IPS-15b (cell line): ENCODE measurements around the gene FHL3.
A peak's percentile ranks its signal among the peaks of the same experiment; 100 is the strongest.
"Not testable (repeated sequence)": the region's sequence is repeated elsewhere in the genome, so short reads cannot be mapped to it uniquely, and the experiment has no call there.

Source experiments
- H3K27me3 ChIP-seq: one replicate; pipeline ENCODE4 v1.6.1; 2013; ENCODE audit warnings: low read length; ENCODE audit not compliant: control insufficient read depth, insufficient read depth
- H3K36me3 ChIP-seq: one replicate; pipeline ENCODE4 v1.6.1; 2013; ENCODE audit warnings: low read length; ENCODE audit not compliant: control insufficient read depth, insufficient read depth
- H3K4me1 ChIP-seq: one replicate; pipeline ENCODE4 v1.6.1; 2013; ENCODE audit warnings: mild to moderate bottlenecking, low read length; ENCODE audit not compliant: control insufficient read depth, insufficient read depth
- H3K4me3 ChIP-seq: one replicate; pipeline ENCODE4 v1.5.1; 2013; ENCODE audit warnings: low read depth, low read length
- H3K9ac ChIP-seq: one replicate; pipeline ENCODE4 v1.6.1; 2013; ENCODE audit warnings: low read depth, mild to moderate bottlenecking, low read length
- H3K9me3 ChIP-seq: one replicate; pipeline ENCODE4 v1.6.1; 2013; ENCODE audit warnings: mild to moderate bottlenecking, low read length; ENCODE audit not compliant: control insufficient read depth, insufficient read depth

FHL3 gene

GRCh38 chr1:37989361-37989930 lies 15.9 kb downstream of the FHL3 start:
- Histone ChIP-seq H3K27me3 (no peaks in the 10 kb centered on the region), H3K4me3 (peak overlapping the region; percentile 100), H3K36me3 (peaks cover 27% of the 10 kb centered on the region), H3K4me1 (no peaks in the 10 kb centered on the region), H3K9ac (peak overlapping the region; percentile 96), H3K9me3 (no peaks in the 10 kb centered on the region)

- no peak overlapping the region for H3K4me3 ChIP-seq
These were observed 17.6 kb downstream of the FHL3 start for GRCh38 chr1:37987679-37988078.

GRCh38 chr1:37983546-37983945 lies 21.8 kb downstream of the FHL3 start:
- no peak overlapping the region for H3K4me3 ChIP-seq
- H3K27me3 ChIP-seq, result no peaks in the 10 kb centered on the region
- no peaks in the 10 kb centered on the region for H3K9me3 ChIP-seq
- H3K36me3 ChIP-seq, result peaks cover 59% of the 10 kb centered on the region
- no peak overlapping the region for H3K9ac ChIP-seq
- H3K4me1 ChIP-seq, result no peaks in the 10 kb centered on the region

More at GRCh38 chr1:37987679-37988078, 17.6 kb downstream of the FHL3 start:
- H3K4me1 ChIP-seq, result no peaks in the 10 kb centered on the region
- H3K36me3 ChIP-seq, result peaks cover 35% of the 10 kb centered on the region
- no peak overlapping the region for H3K9ac ChIP-seq
- H3K27me3 ChIP-seq, result no peaks in the 10 kb centered on the region
- no peaks in the 10 kb centered on the region for H3K9me3 ChIP-seq

GRCh38 chr1:37978541-37978940 lies 26.8 kb downstream of the FHL3 start:
- Histone ChIP-seq H3K4me3 (no peak overlapping the region), H3K9me3 (no peaks in the 10 kb centered on the region), H3K36me3 (peaks cover 51% of the 10 kb centered on the region), H3K27me3 (no peaks in the 10 kb centered on the region), H3K4me1 (no peaks in the 10 kb centered on the region), H3K9ac (no peak overlapping the region)

- not testable (repeated sequence) for H3K4me3 ChIP-seq, H3K9ac ChIP-seq, H3K9me3 ChIP-seq, H3K27me3 ChIP-seq, H3K4me1 ChIP-seq
- H3K36me3 ChIP-seq, result peaks cover 31% of the 10 kb centered on the region
These were observed 30.2 kb downstream of the FHL3 start for GRCh38 chr1:37975083-37975482.

GRCh38 chr1:37974567-37974966 lies 30.7 kb downstream of the FHL3 start:
- Histone ChIP-seq H3K4me1 (no peaks in the 10 kb centered on the region), H3K27me3 (no peaks in the 10 kb centered on the region), H3K4me3 (no peak overlapping the region), H3K9ac (no peak overlapping the region), H3K36me3 (peaks cover 26% of the 10 kb centered on the region), H3K9me3 (no peaks in the 10 kb centered on the region)

GRCh38 chr1:37973684-37974083 lies 31.6 kb downstream of the FHL3 start:
- H3K36me3 ChIP-seq, result peaks cover 29% of the 10 kb centered on the region
- H3K9me3 ChIP-seq, H3K27me3 ChIP-seq, H3K9ac ChIP-seq, H3K4me1 ChIP-seq, H3K4me3 ChIP-seq: not testable (repeated sequence)

- no peaks in the 10 kb centered on the region for H3K9me3 ChIP-seq
- H3K27me3 ChIP-seq, result no peaks in the 10 kb centered on the region
- no peak overlapping the region for H3K9ac ChIP-seq
- peaks cover 30% of the 10 kb centered on the region for H3K36me3 ChIP-seq
- H3K4me3 ChIP-seq, result no peak overlapping the region
- H3K4me1 ChIP-seq, result no peaks in the 10 kb centered on the region
These were observed 40.0 kb downstream of the FHL3 start for GRCh38 chr1:37965301-37965700.

- not testable (repeated sequence) for H3K9ac ChIP-seq, H3K27me3 ChIP-seq, H3K9me3 ChIP-seq, H3K4me1 ChIP-seq, H3K4me3 ChIP-seq
- H3K36me3 ChIP-seq, result peaks cover 35% of the 10 kb centered on the region
These were observed 41.2 kb downstream of the FHL3 start for GRCh38 chr1:37964106-37964505.

GRCh38 chr1:37958690-37959089 lies 46.6 kb downstream of the FHL3 start:
- H3K36me3 ChIP-seq, result peaks cover 23% of the 10 kb centered on the region
- no peaks in the 10 kb centered on the region for H3K27me3 ChIP-seq
- H3K9ac ChIP-seq, result no peak overlapping the region
- no peaks in the 10 kb centered on the region for H3K4me1 ChIP-seq
- H3K4me3 ChIP-seq, result no peak overlapping the region
- no peaks in the 10 kb centered on the region for H3K9me3 ChIP-seq

GRCh38 chr1:37955685-37956084 lies 49.6 kb downstream of the FHL3 start:
- Histone ChIP-seq H3K9ac (no peak overlapping the region), H3K9me3 (no peaks in the 10 kb centered on the region), H3K4me3 (no peak overlapping the region), H3K27me3 (no peaks in the 10 kb centered on the region), H3K4me1 (no peaks in the 10 kb centered on the region), H3K36me3 (peaks cover 17% of the 10 kb centered on the region)

GRCh38 chr1:37954316-37954971 lies 50.9 kb downstream of the FHL3 start:
- H3K4me3 ChIP-seq, result no peak overlapping the region
- no peaks in the 10 kb centered on the region for H3K4me1 ChIP-seq
- no peaks in the 10 kb centered on the region for H3K27me3 ChIP-seq
- H3K9ac ChIP-seq, result no peak overlapping the region
- peaks cover 13% of the 10 kb centered on the region for H3K36me3 ChIP-seq
- H3K9me3 ChIP-seq, result no peaks in the 10 kb centered on the region
